HG03521 (cell line): ENCODE results near the gene CNTN4.
"Not testable (repeated sequence)": the region's sequence is repeated elsewhere in the genome, so short reads cannot be mapped to it uniquely, and the experiment has no call there.

ENCODE experiments used
- ATAC-seq: cut with Tn5 transposase; IDR thresholded peaks from one replicate; pipeline ENCODE4 v1.9.1; 2021; ENCODE audit warnings: mild to moderate bottlenecking, moderate library complexity; ENCODE audit not compliant: unreplicated experiment

CNTN4 gene

GRCh38 chr3:2511356-2511755 lies 412.7 kb downstream of the CNTN4 start:
- no peak for ATAC-seq

DNA sequence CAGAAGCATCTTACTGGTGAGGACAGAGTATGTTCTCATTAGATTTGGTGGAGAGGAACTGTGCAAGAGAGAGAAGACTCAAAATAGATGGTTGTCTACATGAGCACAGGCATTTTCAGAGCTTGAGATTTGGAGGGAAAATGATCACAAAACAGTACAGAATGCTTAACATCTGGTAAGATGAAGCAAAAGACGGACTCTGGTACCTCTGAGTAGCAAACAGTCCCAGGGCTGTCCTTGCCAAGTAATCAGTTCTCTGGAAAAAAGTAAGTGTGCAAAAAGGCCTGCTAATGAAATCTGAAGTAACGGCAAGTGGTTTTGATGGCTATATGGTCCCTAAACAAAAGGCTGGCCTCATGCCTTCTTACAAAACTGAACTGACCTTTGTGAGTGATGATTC lies 414.2 kb downstream of the CNTN4 start:
- ATAC-seq = no peak

DNA sequence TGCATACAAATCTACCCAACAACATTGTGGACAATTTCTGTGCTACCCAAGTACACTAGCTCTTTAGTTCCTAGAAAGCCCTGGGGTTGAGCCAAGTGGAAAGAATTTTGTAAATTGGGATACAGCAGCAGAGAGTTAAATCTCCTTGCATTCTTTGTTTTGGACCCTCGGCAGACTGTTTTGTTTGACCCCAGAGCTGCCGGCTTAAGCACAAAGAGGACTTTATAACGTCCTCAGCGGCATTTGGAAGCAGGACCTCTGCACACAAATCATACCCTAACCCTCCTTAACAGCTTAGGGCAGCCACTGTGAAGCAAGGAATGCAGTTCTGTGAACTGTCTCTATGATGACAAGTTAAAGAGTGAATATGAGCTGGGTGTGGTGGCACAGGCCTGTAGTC lies 415.3 kb downstream of the CNTN4 start:
- no peak for ATAC-seq

DNA sequence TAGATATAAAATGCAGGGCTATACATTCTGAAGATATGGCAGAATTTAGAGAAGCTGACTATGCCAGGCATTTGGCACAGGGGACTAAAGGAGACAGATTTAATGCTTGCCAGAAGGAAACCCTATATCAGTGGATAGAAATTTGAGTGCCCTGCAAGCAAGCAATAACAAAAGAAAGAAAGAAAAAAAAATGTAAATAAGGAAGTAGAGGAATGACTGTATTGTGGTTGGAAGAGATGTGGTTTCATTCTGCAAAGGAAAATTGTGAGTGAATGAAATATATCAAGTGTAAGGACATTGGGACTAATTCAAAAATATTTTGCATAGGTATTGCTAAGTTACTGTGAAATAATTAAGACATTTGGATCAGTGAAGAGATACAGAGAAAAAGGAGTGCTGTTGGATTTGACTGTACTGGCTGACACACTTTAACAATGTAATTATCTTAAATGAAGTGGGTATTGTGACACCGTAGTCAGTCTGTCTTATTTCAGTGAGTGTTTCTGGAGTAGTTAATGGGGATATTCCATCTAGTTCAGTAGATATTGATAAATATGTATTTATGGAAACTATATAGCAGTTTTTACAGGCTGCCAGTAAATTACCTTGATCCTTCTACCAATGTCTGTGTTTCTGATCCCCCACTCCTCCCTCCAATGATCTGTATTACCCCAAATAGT lies 418.2 kb downstream of the CNTN4 start:
- ATAC-seq = no peak

DNA sequence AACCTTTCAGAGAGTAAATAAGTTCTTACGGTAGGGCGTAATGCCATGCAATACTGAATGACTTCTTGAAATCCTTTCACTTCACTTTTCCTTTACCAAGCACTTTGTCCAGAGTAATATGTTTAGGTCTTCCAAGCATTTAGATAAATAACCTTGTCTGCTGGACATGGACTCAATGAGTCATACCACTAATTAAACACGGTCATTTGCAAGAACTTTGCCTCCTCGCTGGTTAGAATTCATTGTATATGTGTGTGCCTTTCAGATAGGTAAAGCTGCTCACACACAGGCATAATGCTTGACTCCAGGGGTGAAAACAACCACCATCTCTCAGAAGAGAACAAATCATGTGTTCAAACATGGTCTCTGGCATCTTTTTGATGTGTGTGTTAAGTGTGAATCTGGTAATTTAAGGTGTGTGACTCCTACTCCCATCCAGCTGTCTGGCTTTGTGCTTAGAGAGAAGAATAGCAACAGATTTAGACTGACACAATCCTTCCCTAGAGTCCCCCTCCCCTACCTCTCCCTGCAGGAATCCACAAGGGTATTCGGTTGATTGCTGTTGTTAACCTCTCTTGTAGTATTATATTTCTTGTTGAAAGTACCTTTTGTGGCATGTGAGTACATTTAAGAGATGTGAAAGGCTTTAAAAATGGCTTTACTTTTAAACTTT lies 419.0 kb downstream of the CNTN4 start:
- ATAC-seq = no peak

DNA sequence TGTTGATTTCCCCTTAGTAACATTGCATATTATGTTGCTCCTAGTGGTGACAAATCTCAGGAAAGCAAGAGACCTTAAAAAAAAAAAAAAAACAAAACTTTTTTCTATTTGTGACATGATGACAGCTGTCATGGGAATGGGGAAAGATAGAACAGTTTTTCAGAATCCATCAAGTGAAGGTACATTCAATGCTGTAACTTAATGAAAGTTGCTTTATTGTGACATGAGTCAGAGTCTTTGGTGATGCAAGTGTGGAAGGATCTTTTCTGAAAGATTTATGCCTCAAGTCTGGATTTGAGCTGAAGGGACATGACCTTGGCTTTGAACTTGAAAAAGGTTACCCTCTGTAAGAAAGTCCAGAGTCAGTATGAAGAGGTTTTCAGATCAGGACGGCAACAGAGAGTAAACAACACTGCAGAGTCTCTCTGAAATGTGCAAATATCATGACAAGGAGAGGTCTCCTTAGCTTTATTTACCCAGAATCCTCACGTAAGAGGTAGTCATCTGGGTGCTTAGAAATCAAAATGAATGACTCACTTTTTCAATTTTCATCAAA lies 424.7 kb downstream of the CNTN4 start:
- no peak for ATAC-seq

DNA sequence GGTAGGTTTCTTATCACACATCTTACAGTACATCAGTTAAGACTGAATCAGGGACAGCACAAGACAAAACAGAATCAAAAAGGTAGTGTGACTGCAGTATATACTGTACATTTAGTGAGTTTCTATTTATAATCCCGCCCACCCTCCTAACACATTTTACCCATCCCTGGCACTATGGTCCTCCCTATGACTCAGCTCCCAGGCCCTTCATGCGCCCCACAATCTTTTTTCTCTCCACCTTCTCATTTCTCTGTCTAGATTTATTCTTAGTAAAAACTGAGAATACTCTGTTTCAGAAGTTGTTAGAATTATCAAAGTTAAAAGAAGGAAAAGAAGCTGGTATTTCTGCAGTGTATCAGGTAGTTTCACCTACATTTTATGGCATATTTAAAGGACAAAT lies 427.3 kb downstream of the CNTN4 start:
- ATAC-seq = no peak

DNA sequence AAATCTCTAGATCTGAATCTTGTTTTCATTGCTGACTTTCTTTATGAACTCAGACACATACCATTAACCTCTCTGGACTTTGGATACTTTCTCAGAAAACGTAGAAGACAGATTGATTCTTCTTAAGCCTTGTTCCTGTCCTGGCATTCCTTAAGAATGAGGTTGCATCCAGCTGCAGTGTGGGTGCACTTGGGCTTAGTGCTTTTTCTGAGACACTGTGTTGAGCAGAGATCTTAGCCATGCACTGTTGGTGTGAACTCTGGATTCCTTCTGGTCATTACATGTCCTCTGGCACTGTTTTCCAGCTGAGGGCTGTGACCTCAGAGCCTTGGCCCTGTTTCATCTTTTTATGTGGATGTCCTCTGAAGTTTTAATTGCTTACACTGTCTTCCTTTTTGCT lies 428.3 kb downstream of the CNTN4 start:
- no peak for ATAC-seq

DNA sequence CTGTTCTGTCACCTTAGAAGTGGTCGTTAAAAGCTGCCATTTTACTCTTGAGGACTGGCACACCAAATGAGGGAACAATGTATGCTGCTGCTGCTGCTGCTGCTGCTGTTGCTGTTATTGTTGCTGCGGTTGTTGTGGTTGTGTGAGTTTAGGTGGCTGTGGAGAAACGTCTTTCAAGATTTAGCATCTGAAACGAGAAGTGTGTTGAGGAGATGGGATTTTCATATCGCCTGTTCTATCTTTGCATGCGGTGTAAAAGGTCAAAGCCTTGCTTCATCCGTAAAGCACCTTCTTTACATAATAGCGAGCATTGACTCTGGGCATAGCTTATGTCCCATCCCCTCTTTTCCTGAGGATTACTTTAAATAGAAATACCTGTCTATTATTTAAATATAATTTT lies 428.7 kb downstream of the CNTN4 start:
- ATAC-seq = not testable (repeated sequence)

- not testable (repeated sequence) for ATAC-seq
Observed at GRCh38 chr3:2534767-2535166, 436.1 kb downstream of the CNTN4 start.

DNA sequence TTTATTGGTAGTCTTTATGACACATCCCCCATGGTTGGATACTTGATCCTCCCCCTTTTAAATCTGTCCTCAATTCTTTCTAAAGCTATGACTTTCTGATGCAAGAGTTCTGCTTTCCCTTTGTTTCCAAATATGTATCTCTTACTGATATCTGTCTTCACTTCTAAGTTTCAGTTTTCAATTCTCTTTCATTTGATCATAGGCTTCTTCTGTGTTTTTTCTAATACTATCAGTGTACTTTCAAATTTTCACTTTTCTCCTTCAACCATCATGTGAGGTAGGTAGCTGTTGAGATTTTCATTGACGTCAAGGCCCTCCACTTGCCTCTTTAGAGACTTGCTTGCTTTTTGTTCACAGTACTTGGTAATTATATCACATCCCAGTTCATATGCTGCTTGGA lies 436.5 kb downstream of the CNTN4 start:
- ATAC-seq = no peak

DNA sequence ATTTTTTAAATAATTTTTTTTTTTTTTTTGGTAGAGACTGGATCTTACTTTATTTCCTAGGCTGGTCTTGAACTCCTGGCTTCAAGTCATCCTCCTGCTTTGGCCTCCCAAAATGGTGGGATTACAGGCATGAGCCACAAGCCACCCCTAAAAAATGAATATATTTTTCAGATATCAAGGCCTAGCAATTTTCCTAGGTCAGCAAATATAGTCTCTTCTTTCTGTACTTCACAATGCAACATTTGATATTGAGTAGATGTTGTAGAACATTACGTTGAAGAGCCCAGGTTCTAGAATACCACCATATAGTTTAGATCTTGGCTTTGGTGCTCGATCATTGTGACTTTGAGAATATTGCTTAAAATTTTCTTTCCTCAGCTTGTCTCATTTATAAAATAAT lies 437.9 kb downstream of the CNTN4 start:
- ATAC-seq = no peak

GRCh38 chr3:2540115-2540514 lies 441.4 kb downstream of the CNTN4 start:
- ATAC-seq = no peak

- ATAC-seq = no peak
Observed at GRCh38 chr3:2543247-2543646, 444.6 kb downstream of the CNTN4 start.

- no peak for ATAC-seq
Observed at GRCh38 chr3:2544212-2544611, 445.5 kb downstream of the CNTN4 start.

DNA sequence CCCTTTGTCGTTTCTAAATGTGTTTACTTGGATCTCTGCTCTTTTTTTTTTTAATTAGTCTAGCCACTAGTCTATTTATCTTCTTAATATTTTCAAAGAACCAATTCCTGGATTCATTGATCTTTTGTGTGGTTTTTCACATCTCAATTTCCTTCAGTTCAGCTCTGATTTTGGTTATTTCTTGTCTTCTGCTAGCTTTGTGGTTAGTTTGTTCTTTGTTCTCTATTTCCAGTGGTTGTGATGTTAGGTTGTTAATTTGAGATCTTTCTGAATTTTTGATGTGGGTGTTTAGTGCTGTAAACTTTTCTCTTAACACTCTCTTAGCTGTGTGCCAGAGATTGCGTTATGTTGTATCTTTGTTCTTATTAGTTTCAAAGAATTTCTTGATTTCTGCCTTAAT lies 446.1 kb downstream of the CNTN4 start:
- no peak for ATAC-seq

GRCh38 chr3:2547049-2547448 lies 448.4 kb downstream of the CNTN4 start:
- no peak for ATAC-seq

- no peak for ATAC-seq
Observed at GRCh38 chr3:2554656-2555055, 456.0 kb downstream of the CNTN4 start.

- no peak for ATAC-seq
Observed at GRCh38 chr3:2558796-2559195, 460.1 kb downstream of the CNTN4 start.

DNA sequence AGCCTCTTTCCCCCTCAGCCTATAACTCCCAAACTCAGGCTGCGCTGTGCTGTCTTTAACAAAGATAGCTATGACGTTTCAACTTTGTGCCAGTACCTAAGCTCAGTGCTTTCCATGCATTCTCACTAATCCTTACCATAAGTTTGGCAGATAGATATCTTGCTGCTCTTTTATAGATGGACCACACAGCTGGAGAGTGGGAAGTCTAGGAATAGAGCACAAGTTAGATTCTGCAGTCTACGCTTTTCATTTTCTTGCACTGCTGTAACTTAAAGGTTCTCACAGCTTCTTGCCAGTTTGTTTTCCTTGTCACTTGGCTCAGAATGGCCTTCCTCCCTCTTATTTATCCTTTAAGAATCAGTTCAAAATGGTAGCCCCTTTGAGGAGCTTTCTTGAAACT lies 468.8 kb downstream of the CNTN4 start:
- ATAC-seq = no peak

DNA sequence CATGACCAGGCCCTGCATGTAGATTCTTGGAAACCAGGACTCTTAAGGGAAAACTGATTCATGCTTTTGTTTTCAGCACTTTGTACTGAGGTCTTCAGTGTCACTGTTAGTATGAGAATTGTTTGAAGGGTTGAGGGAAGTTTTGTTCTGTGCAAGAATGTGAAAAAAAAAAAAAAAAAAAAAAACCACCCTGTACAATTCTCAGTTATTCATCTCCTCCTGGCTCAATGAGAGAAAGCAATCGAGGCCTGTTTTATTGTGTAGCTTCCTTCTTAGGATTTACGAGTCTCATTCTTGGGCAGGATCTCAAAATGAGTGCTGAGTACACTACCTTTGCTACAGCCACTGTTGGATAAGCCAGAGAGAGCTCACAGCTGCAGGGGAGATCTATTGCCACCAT lies 469.5 kb downstream of the CNTN4 start:
- no peak for ATAC-seq

DNA sequence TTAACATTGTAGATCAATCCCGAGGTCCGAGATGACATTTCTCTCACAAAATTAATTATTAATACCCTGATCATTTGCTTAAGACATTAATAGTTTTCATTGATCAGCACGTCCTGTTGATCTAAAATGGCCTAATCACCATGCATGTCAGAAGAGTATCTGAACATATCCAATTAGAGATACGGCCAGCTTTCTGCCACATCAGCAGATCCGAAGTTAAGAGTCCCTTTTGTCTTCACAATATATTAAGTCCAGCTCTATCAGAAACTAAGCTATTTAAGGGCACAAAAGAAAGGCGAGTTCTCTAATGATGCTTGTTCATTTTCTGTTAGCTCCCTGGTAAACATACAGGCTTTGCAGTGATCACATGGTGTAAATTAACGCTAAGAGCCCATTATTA lies 470.3 kb downstream of the CNTN4 start:
- no peak for ATAC-seq

GRCh38 chr3:2577571-2577970 lies 478.9 kb downstream of the CNTN4 start:
- no peak for ATAC-seq
